Fibroblast of gingiva (primary cell): ENCODE results near the gene COX7B2.

Experiments
- DNase-seq: peaks from one replicate; pipeline ENCODE4 v3.0.0-alpha.2; 2011; ENCODE audit warnings: low read depth

The COX7B2 gene

DNA sequence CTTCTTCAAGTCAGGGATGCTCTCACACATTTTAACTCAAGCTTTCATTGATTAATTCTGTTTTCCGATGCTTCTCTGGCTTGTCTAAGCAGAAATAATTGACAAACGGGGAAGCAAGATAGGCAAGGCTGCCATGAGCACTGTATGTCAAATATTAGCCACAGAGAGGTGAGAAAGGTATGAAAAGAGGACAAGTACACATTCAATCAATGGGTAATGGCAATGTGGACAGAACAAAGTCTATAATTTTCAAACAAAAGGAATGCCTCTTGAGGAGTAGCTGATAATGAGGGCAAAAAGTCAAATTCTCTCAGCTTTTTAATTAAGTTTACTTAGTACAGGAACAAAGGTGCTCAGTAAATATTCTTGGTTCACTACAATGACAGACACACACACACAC is 19.6 kb downstream of the COX7B2 start:
- DNase-seq = no peak

DNA sequence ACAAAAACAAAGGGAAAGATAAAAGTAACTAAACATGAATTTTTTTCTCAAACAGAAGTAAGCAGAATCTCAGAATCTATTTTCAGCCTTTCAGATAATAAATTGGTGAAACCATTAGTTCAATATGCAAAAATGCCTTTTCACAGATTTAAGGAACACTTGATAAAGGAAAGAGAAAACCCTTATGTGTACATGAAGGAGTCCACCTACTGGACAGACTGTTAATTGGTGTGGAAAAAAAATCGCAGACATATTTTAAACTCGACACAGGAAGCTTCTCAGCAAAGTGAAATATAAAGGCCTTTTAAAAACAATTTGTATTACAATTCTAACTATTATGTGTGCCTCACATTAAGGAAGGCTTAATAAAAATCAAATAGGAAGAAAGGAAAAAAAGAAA is 22.3 kb downstream of the COX7B2 start:
- DNase-seq = no peak

DNA sequence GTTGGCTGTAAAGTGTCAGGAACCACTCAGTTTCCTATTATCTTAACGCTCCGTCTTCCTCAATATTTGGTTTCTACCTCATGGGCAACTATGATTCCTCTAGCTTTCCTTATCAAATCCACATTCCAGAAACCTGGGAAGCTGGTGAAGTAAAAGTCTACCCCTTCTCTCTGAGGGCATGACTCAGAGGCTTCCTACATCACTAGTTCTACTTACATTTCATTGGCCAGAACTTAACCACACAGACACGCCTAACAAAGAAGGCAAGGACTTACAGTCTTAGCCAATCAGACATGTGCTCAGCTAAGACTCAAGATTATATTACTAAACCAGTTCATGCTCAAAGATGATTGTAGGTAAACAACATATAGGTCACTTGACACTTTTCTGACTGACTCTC is 30.4 kb downstream of the COX7B2 start:
- no peak for DNase-seq

DNA sequence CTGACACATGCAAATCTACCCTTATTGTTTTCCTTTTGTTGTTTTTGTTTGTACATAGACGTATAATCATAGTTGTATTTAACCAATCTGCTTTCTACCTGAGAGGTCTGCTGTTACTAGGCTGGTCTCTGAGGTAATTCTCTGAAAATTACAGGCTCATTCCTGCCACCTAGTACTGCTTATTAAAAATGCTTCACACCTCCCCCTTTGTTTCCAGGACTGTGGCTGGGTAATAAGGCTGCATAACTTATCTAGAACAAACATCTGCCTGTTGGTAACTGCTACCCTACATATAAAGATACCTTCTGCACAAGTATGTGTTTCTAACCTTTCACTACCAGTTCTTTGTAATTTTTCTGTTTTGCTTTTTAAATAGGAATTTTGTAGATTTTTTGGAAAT is 34.2 kb downstream of the COX7B2 start:
- DNase-seq = no peak

DNA sequence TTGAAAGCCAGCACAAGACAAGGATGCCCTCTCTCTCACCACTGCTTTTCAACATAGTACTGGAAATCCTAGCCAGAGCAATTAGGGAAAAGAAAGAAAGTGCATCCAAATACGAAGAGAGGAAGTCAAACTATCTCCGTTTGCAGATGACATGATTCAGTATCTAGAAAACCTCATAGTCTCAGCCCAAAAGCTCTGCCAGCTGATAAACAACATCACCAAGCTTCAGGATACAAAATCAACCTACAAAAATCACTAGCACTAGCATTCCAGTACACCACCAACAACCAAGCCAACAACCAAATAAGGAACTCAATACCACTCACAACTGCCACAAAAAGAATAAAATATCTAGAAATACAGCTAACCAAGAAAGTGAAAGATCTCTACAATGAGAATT is 38.6 kb downstream of the COX7B2 start:
- no peak for DNase-seq

DNA sequence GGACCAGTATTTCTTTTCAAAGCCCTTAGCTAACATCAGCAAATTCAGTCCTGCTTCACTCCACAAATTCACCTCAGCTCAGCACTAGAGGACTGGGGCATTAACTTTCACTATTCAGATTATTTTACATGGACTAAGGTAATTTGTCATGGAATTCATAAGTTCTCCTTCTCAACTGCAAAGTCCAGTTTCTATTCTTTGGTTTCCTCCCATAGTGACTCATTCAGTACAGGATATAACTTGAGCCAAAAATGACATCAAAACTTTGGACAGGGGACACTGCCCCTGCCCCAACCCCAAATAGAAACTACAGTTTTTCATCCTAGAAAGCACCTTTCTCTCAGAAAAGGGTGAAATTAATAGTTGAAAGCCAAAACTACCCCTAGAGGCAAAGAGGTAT is 52.7 kb downstream of the COX7B2 start:
- no peak for DNase-seq

DNA sequence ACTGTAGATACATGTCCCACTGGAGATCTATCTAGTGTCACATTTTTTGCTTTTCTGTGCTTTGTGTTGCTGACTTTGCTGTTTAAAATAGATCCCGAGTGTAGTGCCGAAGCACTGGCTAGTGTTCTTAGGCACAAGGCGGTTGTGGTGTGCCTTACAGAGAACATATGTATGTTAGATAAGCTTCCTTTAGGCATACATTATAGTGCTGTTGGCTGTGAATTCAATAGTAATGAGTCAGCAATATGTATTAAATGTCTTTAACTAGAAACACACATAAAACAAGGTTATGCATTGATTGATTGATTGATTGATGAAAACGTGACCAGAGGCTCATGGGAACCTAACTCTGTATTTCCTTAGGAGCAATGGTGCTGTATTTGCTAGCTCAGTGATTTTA is 56.2 kb downstream of the COX7B2 start:
- DNase-seq = no peak

DNA sequence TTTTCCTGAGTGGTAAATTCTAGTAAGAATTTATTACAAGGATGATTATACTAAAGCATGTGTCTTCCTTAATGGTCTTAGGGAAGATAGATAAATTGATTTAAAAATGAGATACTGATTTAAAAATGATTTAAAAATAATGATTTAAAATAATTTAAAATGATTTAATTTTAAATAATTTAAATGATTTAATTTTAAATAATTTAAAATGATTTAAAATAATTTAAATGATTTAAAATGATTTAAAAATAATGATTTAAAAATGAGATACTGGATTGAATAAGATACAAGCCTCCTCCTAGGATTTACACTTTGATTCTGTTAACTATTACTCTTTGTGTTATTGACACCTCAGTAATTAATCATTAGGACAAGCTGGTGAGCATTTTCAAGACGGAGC is 59.0 kb downstream of the COX7B2 start:
- DNase-seq = no peak

DNA sequence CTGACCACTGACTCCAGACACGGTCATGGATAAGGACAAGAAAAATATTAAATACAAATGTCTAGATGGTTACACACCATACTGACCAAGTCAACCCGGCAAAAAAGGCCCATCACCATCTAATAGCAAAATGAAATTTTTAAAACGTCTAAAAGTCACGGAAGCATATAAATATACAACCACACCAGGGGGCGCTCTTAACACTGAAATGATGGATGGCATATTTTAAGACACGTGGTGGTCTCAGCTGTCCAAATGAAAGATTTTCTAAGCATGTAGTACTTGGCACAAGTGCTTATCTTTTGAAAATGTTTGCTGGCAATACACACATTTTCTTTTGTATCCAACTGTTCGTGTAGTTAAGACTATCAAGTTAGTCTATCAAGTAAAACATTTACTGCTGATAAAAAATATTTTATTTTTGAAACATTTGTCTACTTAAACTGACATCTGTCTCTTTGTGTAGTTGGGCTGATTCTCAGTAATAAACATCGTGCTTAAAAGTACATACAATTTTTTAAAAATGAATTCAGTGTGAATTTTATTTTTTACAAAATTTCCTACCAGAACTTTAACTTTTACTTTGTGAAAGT is 64.6 kb downstream of the COX7B2 start:
- DNase-seq = peak; percentile 12

DNA sequence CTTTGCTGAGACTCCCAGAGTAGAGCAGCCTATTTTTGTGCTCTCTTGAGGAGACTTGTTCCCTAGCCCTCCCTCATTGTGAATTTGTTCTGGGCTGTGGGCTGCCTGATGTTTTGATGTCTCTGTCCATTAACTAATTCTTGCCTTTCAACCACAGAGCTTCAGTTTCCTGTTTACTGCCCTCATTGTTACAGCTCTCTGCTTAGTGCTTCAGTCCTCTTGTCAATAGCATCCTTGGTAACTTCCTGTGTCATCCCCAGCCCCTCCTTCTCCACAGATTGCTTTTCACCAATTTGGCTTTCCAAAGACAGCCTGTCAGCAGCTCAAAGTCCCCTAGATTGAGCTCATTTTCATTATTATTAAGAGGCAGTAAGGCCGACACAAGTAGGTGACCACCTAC is 69.9 kb downstream of the COX7B2 start:
- DNase-seq = no peak

DNA sequence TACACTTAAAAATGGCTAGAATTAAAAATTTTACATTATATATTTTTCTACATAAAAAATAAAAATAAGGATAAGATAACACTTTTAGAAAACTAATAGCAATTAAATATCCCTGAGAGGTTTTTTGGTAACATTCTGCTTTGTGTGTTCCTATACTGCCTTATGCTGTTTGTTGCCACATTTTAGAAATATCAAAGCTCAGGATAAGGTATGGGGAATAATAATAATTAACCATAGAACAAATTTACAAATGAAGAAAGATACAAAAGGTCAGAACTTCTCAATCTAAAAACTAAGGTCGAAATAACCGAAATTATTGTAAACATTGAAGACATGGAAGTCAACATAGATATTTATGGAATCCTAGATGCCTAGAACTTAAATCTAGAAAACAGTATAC is 71.4 kb downstream of the COX7B2 start:
- DNase-seq = no peak

DNA sequence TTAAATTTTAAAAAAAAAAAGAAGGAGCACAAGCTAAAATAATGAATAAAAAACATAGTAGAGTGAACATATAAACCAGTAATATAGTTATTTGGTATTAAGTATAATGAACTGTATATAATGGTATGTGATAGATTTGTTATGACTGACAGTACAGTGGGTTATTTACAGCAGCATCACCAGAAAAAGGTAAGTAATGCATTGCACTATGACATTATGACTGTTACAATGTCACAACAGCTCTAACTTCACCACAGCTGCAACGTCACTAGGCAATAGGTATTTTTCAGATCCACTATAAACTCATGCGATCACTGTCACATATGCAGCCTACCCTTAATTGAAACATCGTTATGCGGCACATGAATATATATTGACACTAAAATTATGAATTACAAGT is 72.5 kb downstream of the COX7B2 start:
- DNase-seq = no peak

DNA sequence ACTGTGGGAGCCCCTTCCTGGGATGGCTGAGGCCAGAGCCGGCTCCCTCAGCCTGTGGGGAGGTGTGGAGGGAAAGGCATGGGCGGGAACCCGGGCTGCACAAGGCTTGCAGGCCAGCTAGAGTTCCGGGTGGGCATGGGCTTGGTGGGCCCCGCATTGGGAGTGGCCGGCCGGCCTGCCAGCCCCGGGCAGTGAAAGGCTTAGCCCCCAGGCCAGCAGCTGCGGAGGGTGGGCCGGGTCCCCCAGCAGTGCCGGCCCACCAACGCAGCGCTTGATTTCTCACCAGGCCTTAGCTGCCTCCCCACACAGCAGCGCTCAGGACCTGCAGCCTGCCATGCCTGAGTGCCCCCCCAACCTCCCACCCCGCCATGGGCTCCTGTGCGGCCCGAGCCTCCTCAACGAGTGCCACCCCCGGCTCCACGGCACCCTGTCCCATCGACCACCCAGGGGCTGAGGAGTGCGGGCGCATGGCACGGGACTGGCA is 78.0 kb downstream of the COX7B2 start:
- DNase-seq = no peak

DNA sequence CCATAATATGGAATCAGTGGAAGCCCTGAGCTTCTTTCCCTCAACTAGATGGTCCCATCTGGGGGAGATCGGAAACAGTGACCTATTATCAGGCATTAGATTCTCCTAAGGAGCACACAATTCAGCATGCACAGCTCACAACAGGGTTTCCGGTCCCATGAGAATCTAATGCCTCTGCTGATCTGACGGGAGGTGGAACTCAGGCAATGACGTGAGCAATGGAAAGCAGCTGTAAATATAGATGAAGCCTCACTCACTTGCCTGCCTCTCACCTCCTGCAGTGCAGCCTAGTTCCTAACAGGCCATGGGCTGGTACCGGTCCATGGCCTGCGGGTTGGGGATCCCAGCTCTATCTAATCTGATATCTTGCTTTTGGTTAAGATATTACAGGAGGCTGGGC is 88.9 kb downstream of the COX7B2 start:
- DNase-seq = no peak

DNA sequence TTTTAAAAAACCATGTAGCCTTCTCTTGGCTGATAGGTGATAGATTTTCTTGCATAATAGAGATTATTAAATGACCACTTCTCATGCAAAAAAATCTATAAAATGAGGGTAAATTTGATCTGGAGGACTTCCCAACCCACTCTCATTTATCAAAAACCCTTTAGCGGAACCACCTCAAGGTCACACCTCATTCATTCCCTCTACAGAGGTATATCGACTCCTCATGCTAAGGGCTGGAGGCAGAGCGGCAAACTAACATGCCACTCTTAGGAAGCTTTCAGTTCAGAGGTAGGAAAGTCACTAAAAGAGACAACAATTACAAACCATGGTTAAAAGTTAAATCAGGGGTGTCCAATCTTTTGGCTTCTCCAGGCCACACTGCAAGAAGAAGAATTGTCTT is 90.0 kb downstream of the COX7B2 start:
- no peak for DNase-seq

DNA sequence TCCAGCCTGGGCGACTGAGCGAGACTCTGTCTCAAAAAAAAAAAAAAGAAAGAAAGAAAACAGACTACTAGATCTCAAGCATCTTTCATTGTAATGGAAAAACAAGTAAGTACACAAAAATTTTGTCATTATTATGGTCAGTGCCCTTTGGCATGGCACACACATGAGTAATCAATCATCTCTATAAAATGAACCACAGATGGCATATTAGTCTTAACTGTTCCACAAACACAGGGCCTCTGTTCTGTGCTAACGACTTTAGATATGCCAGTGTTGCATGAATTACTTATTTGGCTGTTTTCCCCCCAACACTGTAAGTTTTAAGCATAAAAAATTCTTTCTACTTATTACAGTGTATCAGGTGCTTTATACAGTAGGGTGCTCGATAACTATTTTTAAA is 90.4 kb downstream of the COX7B2 start:
- DNase-seq = no peak

DNA sequence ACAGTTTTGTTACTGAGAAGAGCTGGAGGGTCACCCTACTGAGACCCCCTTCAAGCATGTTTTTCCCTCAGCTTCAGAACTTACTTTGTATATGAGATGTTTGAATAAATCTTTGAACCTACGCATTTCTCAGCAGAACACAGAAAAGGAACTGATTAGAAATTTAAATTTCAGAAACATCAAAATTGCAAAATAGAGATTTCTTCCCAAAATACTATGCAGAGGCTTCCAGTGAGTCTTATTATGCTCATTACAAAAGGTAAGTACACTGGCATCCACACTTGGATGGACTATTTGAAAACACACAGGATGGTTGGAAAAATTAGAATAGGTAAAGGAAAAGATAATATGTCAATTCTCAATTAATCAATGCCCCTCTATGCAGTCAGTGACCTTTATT is 91.2 kb downstream of the COX7B2 start:
- no peak for DNase-seq

DNA sequence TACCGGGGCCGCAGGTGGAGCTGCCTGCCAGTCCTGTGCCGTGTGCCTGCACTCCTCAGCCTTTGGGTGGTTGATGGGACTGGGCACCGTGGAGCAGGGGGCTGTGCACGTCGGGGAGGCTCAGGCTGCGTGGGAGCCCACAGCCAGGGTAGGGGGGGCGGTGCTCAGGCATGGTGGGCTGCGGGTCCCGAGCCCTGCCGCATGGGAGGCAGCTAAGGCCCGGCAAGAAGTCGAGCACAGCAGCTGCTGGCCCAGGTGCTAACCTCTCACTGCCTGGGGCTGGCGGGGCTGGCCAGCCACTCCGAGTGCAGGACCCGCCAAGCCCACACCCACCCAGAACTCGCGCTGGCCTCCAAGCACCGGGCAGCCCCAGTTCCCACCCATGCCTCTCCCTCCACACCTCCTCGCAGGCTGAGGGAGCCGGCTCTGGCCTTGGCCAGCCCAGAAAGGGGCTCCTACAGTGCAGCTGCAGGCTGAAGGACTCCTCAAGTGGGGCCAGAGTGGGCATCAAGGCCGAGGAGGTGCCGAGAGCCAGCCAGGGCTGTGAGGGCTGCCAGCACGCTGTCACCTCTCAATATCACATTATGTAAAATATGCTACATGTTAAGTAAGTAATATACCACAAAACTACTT is 104.1 kb downstream of the COX7B2 start:
- no peak for DNase-seq

DNA sequence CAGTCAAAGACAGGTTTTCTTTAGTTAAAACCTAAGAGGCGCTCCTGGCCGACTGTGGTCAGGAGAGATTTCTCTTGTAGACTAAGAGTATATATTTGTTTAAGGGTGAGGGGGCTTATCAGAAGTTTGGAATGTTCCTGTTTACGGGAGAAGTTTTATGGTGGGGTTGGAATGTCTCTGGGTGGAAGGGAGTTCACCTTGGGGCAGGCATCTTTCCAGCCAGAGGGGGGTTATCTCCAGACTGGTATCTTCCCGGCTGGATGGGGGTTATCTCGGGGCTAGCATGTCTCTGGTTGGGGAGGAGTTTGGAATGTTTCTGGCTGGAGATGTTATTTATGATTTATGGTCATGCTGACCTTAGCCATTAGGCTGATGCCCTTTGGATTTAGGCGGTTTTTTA is 116.0 kb downstream of the COX7B2 start:
- no peak for DNase-seq

DNA sequence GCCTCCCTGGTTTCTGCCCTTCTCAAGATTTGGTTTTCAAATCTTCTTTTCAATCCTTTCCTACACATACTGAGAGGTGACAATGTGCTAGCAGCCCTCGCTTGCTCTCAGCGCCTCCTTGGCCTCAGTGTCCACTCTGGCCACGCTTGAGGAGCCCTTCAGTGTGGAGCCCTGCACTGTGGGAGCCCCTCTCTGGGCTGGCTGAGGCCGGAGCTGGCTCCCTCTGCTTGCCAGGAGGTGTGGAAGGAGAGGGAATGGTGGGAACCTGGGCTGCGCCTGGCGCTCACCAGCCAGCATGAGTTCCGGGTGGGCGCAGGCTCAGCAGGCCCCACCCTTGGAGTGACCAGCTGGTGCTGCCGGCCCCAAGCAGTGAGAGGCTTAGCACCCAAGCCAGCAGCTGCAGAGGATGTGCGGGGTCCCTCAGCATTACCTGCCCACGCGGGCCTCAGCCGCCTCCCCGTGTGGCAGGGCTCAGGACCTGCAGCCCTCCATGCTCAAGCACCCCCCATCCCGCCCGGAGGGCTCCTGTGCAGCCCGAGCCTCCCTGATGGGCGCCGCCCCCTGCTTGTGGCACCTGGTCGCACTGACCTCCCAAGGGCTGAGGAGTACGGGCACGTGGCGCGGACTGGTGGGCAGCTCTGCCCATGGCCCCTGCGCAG is 127.5 kb downstream of the COX7B2 start:
- no peak for DNase-seq

DNA sequence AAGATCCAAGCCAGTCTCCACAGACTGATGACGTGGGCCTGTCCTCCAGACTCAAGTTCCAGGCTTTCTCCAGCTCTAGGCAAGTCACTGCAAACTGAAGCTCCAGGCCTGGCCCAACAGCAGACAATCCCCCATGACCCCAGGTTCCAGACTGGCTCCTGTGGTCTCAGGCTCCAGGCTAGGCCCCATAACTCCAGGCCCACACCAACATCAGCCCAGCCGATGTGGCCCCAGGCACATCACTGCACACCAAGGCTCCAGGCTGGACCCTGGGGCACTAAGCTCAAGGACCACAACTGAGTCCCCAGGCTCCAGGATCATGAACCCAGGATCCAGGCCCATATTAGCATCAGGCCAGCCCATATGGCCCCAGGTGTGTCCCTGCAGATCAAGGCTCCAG is 143.6 kb downstream of the COX7B2 start:
- no peak for DNase-seq

DNA sequence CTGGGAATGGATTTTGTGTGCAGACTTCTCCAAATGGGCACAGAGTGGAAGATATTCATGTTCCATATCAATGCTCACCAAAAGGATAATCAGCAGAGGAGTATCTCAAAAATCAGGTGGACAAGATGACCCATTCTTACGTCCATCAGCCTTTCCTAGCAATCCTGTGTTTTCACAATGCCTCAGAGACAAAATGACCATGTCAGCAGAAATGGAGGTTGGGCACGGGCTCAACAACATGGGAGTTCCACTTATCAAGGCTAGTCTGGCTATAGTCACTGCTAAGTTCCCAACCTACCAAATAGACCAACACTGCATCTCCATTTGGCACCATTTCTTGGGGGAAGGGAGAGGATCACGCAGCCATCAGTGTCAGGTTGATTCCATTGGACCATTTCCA is 179.0 kb downstream of the COX7B2 start:
- DNase-seq = no peak

DNA sequence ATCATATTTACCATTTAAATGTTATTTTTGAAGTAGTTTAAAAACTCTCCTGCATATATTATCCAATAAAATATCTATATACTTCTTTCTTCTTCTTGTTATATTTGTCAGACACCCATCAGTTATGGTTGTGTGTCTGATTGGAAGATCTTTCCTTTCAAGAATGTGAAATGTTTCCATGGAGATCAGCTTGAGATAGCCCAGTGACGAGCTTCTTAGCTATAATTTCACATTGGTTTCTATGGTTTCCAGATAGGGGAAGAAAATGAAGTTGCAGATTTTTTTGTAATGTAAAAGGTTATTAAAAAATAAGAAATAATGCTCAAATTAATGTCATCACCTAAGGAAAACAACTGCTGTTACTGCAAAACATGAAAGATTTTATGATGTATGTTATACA is 189.0 kb downstream of the COX7B2 start:
- DNase-seq = no peak

DNA sequence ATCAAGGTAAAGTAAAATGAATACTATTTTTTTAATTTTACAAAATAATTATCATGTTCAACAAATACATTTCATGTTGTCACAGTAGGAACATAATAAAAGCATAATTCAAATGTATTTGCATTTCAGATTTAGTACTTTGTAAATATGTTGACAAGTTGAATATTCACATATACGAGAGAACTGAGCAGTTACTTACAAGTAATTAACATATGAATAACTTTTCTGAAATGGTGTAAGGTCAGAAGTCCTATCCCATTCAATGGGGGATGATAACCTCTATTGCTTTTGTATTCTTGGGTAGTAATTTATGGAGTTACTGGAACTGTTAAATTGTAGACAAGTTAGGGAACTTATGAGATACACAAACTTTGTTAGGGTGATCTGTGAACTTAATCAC is 191.1 kb downstream of the COX7B2 start:
- no peak for DNase-seq
